Breast epithelium (tissue), 3 donors: ENCODE data around the gene CDC42SE2.
"Not testable (repeated sequence)": the region's sequence is repeated elsewhere in the genome, so short reads cannot be mapped to it uniquely, and the experiment has no call there.

Experiments
- CTCF ChIP-seq, 3 donors: fragments of 450-650 bp; IDR thresholded peaks; one replicate each; pipeline ENCODE4 v1.5.1; 2016 to 2017; ENCODE audit warnings: antibody characterized with exemption in 3 of 3, mild to moderate bottlenecking in 3 of 3, moderate library complexity in 3 of 3
- POLR2A ChIP-seq: fragments of 450-650 bp; IDR thresholded peaks from one replicate; pipeline ENCODE4 v1.6.1; 2016; ENCODE audit warnings: antibody characterized with exemption, mild to moderate bottlenecking, moderate library complexity

- not testable (repeated sequence) for TF ChIP-seq CTCF (IDR thresholded peaks at IDR 0.05); POLR2A
Observed at GRCh38 chr5:131312235-131312772, 48.5 kb downstream of the CDC42SE2 start.
